ENCODE measurements around the gene FXYD6. TPM values are rescaled to one million over a fixed set of nuclear protein-coding genes. Genes with fewer than 3 reads are reported as not detected.

Gene FXYD6
- polyA plus RNA-seq, 1 of the 3 experiments (the other 2 are of a cell fraction) = 1.4 TPM

GRCh38 chr11:117837791-117838190, 38.7 kb downstream of the FXYD6 start:
- POLR2A ChIA-PET = no interaction called here
- H3K9ac ChIP-seq = no peak overlapping the region
- 52% methylated on average over 8 of the region's 8 CpGs for WGBS (ENCODE audit: low lambda C conversion rate)
- H3K4me3 ChIP-seq (ENCODE audit: low read depth in 2 of 2, low read length in 1 of 2) = no peak overlapping the region
- H3K27ac ChIP-seq (ENCODE audit: low read depth in 2 of 2, low read length in 1 of 2) = no peak overlapping the region
- H3K9me3 ChIP-seq = no peaks in the 10 kb centered on the region
- no peak overlapping the region for H3K4me2 ChIP-seq
- no peaks in the 10 kb centered on the region for H3K36me3 ChIP-seq (replicated peaks in 1 of 2; ENCODE audit: control insufficient read depth in 1 of 2, insufficient read depth in 2 of 2, low read length in 1 of 2)
- H2AFZ ChIP-seq (ENCODE audit: low read depth) = no peak overlapping the region
- DNase-seq = no peak
- no peaks in the 10 kb centered on the region for H3K79me2 ChIP-seq (ENCODE audit: insufficient read depth)
- no peaks in the 10 kb centered on the region for H4K20me1 ChIP-seq (ENCODE audit: insufficient read depth)
- CTCF ChIA-PET = interaction anchor here (0.9 to 25.9 kb wide), 4 partner anchors 18 to 215 kb away, joined by 3 to 481 read pairs (median 6); no protein-coding TSS in a partner anchor
- H3K4me1 ChIP-seq (ENCODE audit: control insufficient read depth in 1 of 2, insufficient read depth in 2 of 2, low read depth in 1 of 2, low read length in 1 of 2) = peaks cover 0 to 6% of the 10 kb centered on the region in 2 experiments; a peak in 1 of 4 replicates
- peaks cover 14% of the 10 kb centered on the region; the same call in 1 of the 2 replicates for H3K27me3 ChIP-seq (ENCODE audit: insufficient read depth)
- no peaks in the 10 kb centered on the region for H3F3A ChIP-seq (replicated peaks; ENCODE audit: insufficient read depth)
- no peaks in the 10 kb centered on the region for H3K9me2 ChIP-seq
- TF ChIP-seq USF1 (IDR thresholded peaks at IDR 0.05; ENCODE audit: borderline replicate concordance, low read depth) (no peak), FOSL2 (IDR thresholded peaks at IDR 0.05; ENCODE audit: borderline replicate concordance, low read depth) (no peak), GATA2 (CRISPR knock-in tag; IDR thresholded peaks at IDR 0.05) (no peak), PBX3 (IDR thresholded peaks at IDR 0.05) (no peak), FOXJ3 (CRISPR knock-in tag; IDR thresholded peaks at IDR 0.05) (no peak), TEAD4 (IDR thresholded peaks at IDR 0.05; ENCODE audit: borderline replicate concordance, insufficient read depth) (no peak), POLR2AphosphoS5 (IDR thresholded peaks at IDR 0.05; ENCODE audit: low read depth, low read length) (no peak), IRF3 (IDR thresholded peaks at IDR 0.05; ENCODE audit: low read depth, low read length) (no peak), NRF1 (IDR thresholded peaks at IDR 0.05; ENCODE audit: low read depth, low read length) (no peak), JUND (IDR thresholded peaks at IDR 0.05) (no peak), REST (IDR thresholded peaks at IDR 0.05; ENCODE audit: low read depth, low read length) (no peak), EZH2phosphoT487 (IDR thresholded peaks at IDR 0.05; ENCODE audit: borderline replicate concordance, low read depth) (no peak), NFIC (IDR thresholded peaks at IDR 0.05; ENCODE audit: borderline replicate concordance) (no peak), TAF1 (IDR thresholded peaks at IDR 0.05; ENCODE audit: borderline replicate concordance, low read depth, low read length) (no peak), SIN3A (IDR thresholded peaks at IDR 0.05; ENCODE audit: borderline replicate concordance, low read depth, low read length) (no peak), SMC3 (IDR thresholded peaks at IDR 0.05; ENCODE audit: low read depth, low read length) (no peak), RCOR1 (IDR thresholded peaks at IDR 0.05; ENCODE audit: low read length) (no peak), GABPA (IDR thresholded peaks at IDR 0.05; ENCODE audit: low read depth) (no peak)
